B cell (primary cell): ENCODE measurements around the gene ZMIZ1. TPM values are rescaled to one million over a fixed set of nuclear protein-coding genes. Genes with fewer than 3 reads are reported as not detected.

Experiments used
- ATAC-seq: fragments of 200-7000 bp; cut with Tn5 transposase; one replicate; pipeline ENCODE4 v1.10.0; 2021; ENCODE audit warnings: low read depth, mild to moderate bottlenecking, moderate number of reproducible peaks, moderate library complexity
- CTCF ChIA-PET: fragments of 350-600 bp; sonication (Branson Sonifier 250); formaldehyde crosslinking; loops from one replicate; lab custom pipeline; 2021; ENCODE audit warnings: antibody characterized with exemption, inconsistent platforms; lab: Charles Lee
- POLR2A ChIA-PET: fragments of 350-600 bp; sonication (Branson Sonifier 250); formaldehyde crosslinking; loops from one replicate; lab custom pipeline; 2021; ENCODE audit warnings: antibody characterized with exemption; lab: Charles Lee
- DNase-seq: peaks from one replicate; pipeline ENCODE4 v3.0.0; 2013
- H2AFZ ChIP-seq: 2 replicates; pipeline ENCODE4 v1.6.1; 2012; ENCODE audit warnings: mild to moderate bottlenecking, low read depth, low read length; ENCODE audit not compliant: insufficient read depth, poor library complexity, severe bottlenecking
- H3K27ac ChIP-seq, 2 donors: 1 replicate in 1 of 2; 2 replicates in 1 of 2; pipeline ENCODE4 v1.5.1; 2012 to 2013; ENCODE audit warnings: low read length in 2 of 2, mild to moderate bottlenecking in 2 of 2, moderate library complexity in 1 of 2
- H3K27me3 ChIP-seq, 4 experiments: fragments of 200-600 bp in 1 of 4; sonication (generic) in 1 of 4; replicated peaks in 1 of 4; 1 replicate in 2 of 4; 2 replicates in 2 of 4; pipeline versions ENCODE4 v1.6.1 to v1.7.0; 2013 to 2016; ENCODE audit warnings: low read length in 3 of 4, mild to moderate bottlenecking in 2 of 4, mixed read lengths in 1 of 4, moderate library complexity in 1 of 4; ENCODE audit not compliant: insufficient read depth in 4 of 4, control insufficient read depth in 3 of 4; ENCODE audit errors: control extremely low read depth in 1 of 4
- H3K36me3 ChIP-seq, 2 experiments: replicated peaks in 1 of 2; 1 replicate in 1 of 2; 2 replicates in 1 of 2; pipeline versions ENCODE4 v1.6.1 to v1.7.1; 2013; ENCODE audit warnings: low read length in 1 of 2; ENCODE audit not compliant: insufficient read depth in 2 of 2, control insufficient read depth in 1 of 2; ENCODE audit errors: control extremely low read depth in 1 of 2, extremely low read depth in 1 of 2
- H3K4me1 ChIP-seq, 2 donors: fragments of 200-600 bp in 1 of 2; sonication (generic) in 1 of 2; 1 replicate in 1 of 2; 2 replicates in 1 of 2; pipeline versions ENCODE4 v1.5.1 to v1.6.1; 2013 to 2017; ENCODE audit warnings: low read length in 2 of 2; ENCODE audit not compliant: control insufficient read depth in 2 of 2, insufficient read depth in 2 of 2
- H3K4me2 ChIP-seq: replicated peaks from 2 replicates; pipeline ENCODE3; 2012; ENCODE audit warnings: mild to moderate bottlenecking, low read depth, low read length; ENCODE audit not compliant: poor library complexity, severe bottlenecking
- H3K4me3 ChIP-seq, 5 experiments: fragments of 200-600 bp in 1 of 5; sonication (generic) in 1 of 5; 1 replicate in 3 of 5; 2 replicates in 2 of 5; pipeline versions ENCODE4 v1.5.1 to v1.7.0; 2011 to 2016; ENCODE audit warnings: low read length in 4 of 5, mild to moderate bottlenecking in 4 of 5, low read depth in 2 of 5, control low read depth in 1 of 5, moderate library complexity in 1 of 5; ENCODE audit not compliant: insufficient read depth in 1 of 5; ENCODE audit errors: control extremely low read depth in 1 of 5, extremely low read depth in 1 of 5
- H3K79me2 ChIP-seq: fragments of 200-600 bp; sonication (generic); one replicate; pipeline ENCODE4 v1.6.0; 2016; ENCODE audit warnings: low read length; ENCODE audit not compliant: control insufficient read depth, insufficient read depth
- H3K9ac ChIP-seq: fragments of 200-600 bp; sonication (generic); 2 replicates; pipeline ENCODE4 v1.6.1; 2017; ENCODE audit warnings: mild to moderate bottlenecking, low read length, moderate library complexity
- H3K9me3 ChIP-seq, 3 donors: one replicate each; pipeline versions ENCODE4 v1.6.1 to v1.7.1; 2013; ENCODE audit warnings: low read length in 2 of 3; ENCODE audit not compliant: control insufficient read depth in 2 of 3, insufficient read depth in 1 of 3; ENCODE audit errors: control extremely low read depth in 1 of 3
- H4K20me1 ChIP-seq: 2 replicates; pipeline ENCODE4 v1.6.0; 2012; ENCODE audit warnings: mild to moderate bottlenecking, low read length; ENCODE audit not compliant: insufficient read depth, control insufficient read depth, poor library complexity, severe bottlenecking
- H3K27ac Mint-ChIP-seq: one replicate; pipeline ENCODE4 v1.8.0; 2021; ENCODE audit warnings: mixed read lengths
- H3K27me3 Mint-ChIP-seq: one replicate; pipeline ENCODE4 v1.8.0; 2021; ENCODE audit warnings: mixed read lengths
- H3K4me1 Mint-ChIP-seq: one replicate; pipeline ENCODE4 v1.8.0; 2021; ENCODE audit warnings: mixed read lengths
- H3K4me3 Mint-ChIP-seq: one replicate; pipeline ENCODE4 v1.8.0; 2021; ENCODE audit warnings: mixed read lengths
- H3K9me3 Mint-ChIP-seq: one replicate; pipeline ENCODE4 v1.8.0; 2022; ENCODE audit warnings: mixed read lengths; ENCODE audit not compliant: insufficient read depth
- CTCF ChIP-seq: fragments of 200-600 bp; IDR thresholded peaks from one replicate; pipeline ENCODE4 v1.8.0; 2022; ENCODE audit warnings: antibody characterized with exemption, mild to moderate bottlenecking
- EZH2 ChIP-seq: IDR thresholded peaks from 2 replicates; pipeline ENCODE4 v1.6.1; 2012; ENCODE audit warnings: borderline replicate concordance, low read depth, mild to moderate bottlenecking, moderate library complexity, low read length; ENCODE audit not compliant: insufficient read depth, poor library complexity, severe bottlenecking
- WGBS: methylation state at CpG from one replicate; pipeline ENCODE4 v1.1.5; 2013; ENCODE audit warnings: missing lambda C conversion rate; ENCODE audit not compliant: insufficient coverage; 5-methylcytosine and 5-hydroxymethylcytosine counted together
- intact Hi-C: fragments of 100-400 bp; cut with micrococcal nuclease; formaldehyde crosslinking; loops from one replicate; pipeline ENCODE4 v1.10.0; 2022
- polyA plus RNA-seq: library from polyadenylated mRNA; depleted of rRNA; stranded (reverse); fragments of >200 nt; gene quantifications from 2 replicates; pipeline ENCODE4 v1.2.3, GENCODE V29; 2012
- total RNA-seq, 2 donors: library from RNA; stranded (reverse); fragments of 120-200 nt in 1 of 2; gene quantifications; 1 replicate in 1 of 2; 2 replicates in 1 of 2; pipeline versions ENCODE4 v1.2.3 to v1.2.4, GENCODE V29; 2013 to 2022

ZMIZ1 gene
- total and polyA plus RNA-seq, 2 donors (not counting 1 experiment from before 2014, with no cell fraction given), result 14.3 to 64.9 TPM

- Histone ChIP-seq H3K4me2 (no peak overlapping the region), H3K27me3 (peaks cover 0 to 30% (median 2%) of the 10 kb centered on the region in 4 experiments), H3K4me3 (no peak overlapping the region), H3K36me3 (no peaks in the 10 kb centered on the region), H3K4me1 (peaks cover 11 to 13% of the 10 kb centered on the region in 2 donors), H3K9me3 (no peaks in the 10 kb centered on the region), H3K27ac (no peak overlapping the region), H4K20me1 (no peaks in the 10 kb centered on the region), H3K9ac (no peak overlapping the region), H2AFZ (no peak overlapping the region), H3K79me2 (no peaks in the 10 kb centered on the region)
- Mint-ChIP-seq H3K9me3 (no peaks in the 10 kb centered on the region), H3K4me3 (no peak overlapping the region), H3K27ac (no peak overlapping the region), H3K4me1 (peaks cover 9% of the 10 kb centered on the region), H3K27me3 (peaks cover 8% of the 10 kb centered on the region)
- no peak for DNase-seq
- CTCF ChIA-PET, result interaction anchor here (1.6 kb wide), 1 partner anchor 13 kb away, joined by 4 read pairs; no protein-coding TSS in a partner anchor
- TF ChIP-seq EZH2 (no peak), CTCF (no peak)
- POLR2A ChIA-PET, result no interaction called here
- 98% methylated on average over 4 of the region's 4 CpGs for WGBS
- no peak for ATAC-seq
- intact Hi-C loops, result no loop called here
These were observed 15.7 kb upstream of the ZMIZ1 start for GRCh38 chr10:79053081-79053434.

- H3K4me1 ChIP-seq, result peaks cover 6 to 7% of the 10 kb centered on the region in 2 donors
- Mint-ChIP-seq H3K4me1 (peaks cover 6% of the 10 kb centered on the region), H3K27me3 (peaks cover 12% of the 10 kb centered on the region), H3K4me3 (no peak overlapping the region), H3K27ac (no peak overlapping the region), H3K9me3 (no peaks in the 10 kb centered on the region)
- no peaks in the 10 kb centered on the region for H3K9me3 ChIP-seq
- H3K27ac ChIP-seq, result no peak overlapping the region
- peaks cover 0 to 30% (median 2%) of the 10 kb centered on the region in 4 experiments for H3K27me3 ChIP-seq
- CTCF ChIA-PET, result no interaction called here
- no peak overlapping the region for H3K4me3 ChIP-seq
- DNase-seq (no peak), ATAC-seq (no peak)
- no peak overlapping the region for H3K4me2 ChIP-seq
- no peaks in the 10 kb centered on the region for H3K36me3 ChIP-seq
- H3K79me2 ChIP-seq, result no peaks in the 10 kb centered on the region
- no peaks in the 10 kb centered on the region for H4K20me1 ChIP-seq
- 90% methylated on average over 7 of the region's 11 CpGs for WGBS
- TF ChIP-seq CTCF (no peak), EZH2 (no peak)
- intact Hi-C loops, result no loop called here
- POLR2A ChIA-PET, result no interaction called here
- H3K9ac ChIP-seq, result no peak overlapping the region
- no peak overlapping the region for H2AFZ ChIP-seq
These were observed 15.1 kb upstream of the ZMIZ1 start for GRCh38 chr10:79053481-79054202.
